ENCODE results near the gene PPP1R12B.
"Not testable (repeated sequence)": the region's sequence is repeated elsewhere in the genome, so short reads cannot be mapped to it uniquely, and the experiment has no call there.

PPP1R12B gene

DNA sequence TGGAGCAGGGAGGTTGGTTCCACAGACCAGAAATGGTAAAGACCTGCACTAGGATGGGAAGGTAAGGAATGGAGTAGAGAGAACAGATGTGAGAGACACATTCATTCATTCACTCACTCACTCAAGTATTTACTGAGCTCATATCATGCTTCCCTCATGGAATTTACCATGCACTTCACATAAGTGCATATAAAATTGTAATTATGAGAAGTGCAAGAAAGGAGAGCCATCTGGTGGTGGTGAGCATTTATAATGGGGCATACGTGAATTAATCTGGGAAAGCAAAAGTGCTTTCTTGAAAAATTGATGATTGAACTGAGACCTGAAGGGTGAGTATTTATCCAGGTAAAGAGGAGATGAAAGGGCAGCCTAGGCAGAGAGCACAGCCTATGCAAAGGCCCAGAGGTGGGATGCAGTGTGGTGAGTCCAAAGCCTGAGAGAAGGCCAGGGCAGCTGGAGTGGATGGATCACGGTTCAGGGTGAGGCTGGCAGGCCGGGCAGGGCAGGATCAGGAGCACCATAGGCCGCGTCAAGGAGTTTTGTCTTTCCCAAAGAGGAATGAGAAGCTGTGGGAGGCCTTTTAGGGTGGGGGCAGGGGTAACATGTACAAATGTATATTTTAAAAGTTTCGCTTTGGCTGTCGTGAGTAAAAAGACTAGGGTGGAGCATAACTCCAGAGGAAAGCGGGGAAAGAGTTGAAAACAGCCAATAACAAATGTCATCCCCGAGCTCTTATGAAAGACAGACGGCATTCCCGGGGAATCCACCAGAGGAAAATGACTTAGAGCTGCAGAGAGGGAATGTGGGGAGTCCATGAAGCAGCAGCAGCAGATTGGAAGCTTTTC lies 266.1 kb downstream of the PPP1R12B start:
- peak; percentile 22 for DNase-seq (ENCODE audit: low spot score)

DNA sequence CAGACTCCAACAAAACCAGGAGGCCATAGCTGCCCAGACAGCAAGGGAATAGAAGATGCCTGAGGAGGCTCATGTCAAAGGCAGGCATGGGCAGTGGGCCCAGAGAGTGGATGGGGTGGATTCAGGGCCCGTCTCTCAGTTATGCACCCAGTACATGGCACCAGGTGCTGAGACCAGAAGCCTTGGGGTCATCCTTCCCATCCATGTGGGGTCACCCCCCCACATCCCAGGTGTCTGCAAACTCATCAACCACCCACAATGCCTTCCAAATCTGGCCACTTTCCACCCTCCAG lies 266.7 kb downstream of the PPP1R12B start:
- not testable (repeated sequence) for DNase-seq (ENCODE audit: low spot score)

DNA sequence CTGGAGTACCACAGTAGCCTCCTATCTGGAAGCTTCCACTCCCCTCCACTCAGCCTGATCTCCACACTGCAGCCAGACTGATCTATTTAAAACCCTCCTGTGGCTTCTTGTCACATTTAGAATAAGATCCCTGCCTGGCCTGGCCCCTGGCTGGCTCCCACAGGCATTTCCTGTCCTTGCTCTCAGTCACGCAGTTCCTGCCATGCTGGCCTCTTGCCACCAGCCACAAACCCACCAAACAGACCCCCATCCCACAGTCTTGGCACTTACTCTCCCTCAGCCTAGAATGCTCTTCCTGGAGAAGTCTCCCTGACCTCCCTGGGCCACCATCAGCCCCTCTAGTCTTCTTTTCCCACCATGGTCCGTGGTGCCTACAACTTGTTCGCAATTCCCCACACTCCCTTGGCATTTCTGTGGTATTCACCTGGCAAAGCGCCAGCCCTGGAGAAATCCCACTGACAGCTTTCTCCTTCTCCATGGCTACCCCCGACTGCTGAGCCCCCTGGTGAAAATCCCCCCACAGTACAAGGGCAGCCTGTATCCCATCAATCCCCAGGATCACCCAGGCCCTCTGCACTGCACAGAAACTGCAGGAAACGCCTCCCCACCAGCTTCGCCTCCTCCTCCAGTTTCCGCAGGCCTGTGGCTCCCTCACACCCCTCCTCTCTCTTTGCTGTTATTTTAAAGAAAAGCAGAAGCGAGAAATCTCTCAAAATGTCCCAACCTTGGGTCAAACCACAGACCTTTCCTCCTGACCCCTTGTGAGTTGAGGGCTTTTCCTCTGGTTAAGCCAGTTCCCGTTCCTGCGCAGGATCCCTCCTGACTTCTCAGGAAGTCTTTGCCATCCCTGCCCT lies 267.2 kb downstream of the PPP1R12B start:
- DNase-seq (ENCODE audit: low spot score): no peak

DNA sequence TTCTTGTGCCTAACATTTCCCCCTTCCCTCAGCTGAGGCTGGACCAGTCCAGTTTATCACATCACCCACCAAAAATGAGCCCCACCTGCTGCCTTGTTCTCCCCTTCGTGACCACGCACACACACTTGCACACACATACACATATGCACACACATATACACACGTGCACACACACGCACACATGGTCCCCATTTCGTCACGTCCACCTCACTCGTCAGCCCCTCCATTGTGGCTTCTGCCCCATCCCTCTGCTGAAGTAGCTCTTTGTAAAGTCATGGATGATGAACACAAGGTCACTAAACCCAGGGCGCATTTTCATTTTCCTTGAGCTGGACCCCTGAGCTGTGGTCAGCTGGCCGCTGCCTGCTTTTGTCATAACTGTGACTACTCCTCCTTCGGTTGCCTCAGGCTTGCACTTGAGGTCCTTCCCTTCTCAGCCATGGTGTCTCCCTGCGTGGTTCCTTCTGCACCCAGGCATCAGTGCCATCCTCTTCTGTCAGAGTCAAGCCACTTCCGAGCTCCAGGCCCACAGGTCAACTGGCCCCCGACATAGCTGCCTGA lies 267.9 kb downstream of the PPP1R12B start:
- DNase-seq (ENCODE audit: low spot score): no peak

DNA sequence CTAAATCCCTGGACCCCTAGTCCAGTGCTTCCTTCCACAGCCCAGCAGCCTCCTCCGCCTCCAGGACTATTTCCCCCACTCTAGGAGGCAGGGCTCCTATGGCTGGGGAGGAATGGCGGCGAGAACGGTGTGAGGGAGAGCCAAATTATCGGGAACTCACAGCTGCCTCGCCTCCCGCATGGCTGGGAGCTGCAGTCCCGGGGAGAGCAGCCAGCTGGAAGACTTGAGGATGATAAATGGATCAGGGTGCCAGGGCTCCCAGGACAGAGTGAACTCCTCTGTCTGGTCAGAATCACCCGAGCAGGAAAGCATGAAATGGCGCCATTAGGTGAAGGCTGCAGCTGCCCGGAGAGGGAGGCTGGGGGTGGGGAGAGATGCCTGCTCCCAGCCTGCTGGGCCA lies 270.5 kb downstream of the PPP1R12B start:
- DNase-seq (ENCODE audit: low spot score): not testable (repeated sequence)

DNA sequence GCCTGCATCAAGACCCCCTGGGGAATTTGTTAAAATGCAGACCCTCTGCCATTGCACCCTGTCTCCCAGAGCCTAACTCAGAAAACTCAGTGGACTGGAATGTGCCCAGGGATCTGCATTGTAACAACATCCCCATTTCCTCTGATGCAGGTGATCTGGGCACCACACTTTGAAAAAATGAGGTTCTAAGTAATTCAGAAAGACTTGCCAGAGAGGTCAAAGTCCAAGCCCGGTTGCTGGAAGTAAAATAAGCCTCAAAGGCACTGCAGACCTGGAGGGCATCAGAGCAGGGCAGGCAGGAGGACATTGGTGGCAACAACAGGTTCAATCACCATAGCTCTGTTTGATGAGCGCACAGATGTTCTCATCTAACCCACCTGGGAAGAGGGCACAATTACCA lies 271.0 kb downstream of the PPP1R12B start:
- DNase-seq (ENCODE audit: low spot score): no peak

DNA sequence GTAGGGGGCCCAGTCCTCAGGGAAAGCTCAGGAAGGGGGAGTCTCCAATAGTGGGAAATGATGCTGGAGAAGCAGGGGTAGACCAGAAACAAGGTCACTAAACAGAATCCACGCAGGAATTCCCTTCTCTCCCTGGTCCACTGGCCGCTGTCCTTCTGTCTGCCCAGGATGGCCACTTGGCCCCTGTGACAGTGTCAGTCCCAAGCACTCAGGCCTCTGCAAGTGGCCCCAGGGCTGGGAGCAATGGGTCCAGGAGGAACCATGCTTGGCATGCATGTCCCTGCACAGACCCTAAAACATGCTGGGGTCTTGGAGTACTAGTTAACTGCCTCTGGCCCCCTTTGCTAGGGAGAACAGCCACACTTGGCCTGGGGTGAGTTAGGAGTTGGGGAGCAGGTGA lies 271.5 kb downstream of the PPP1R12B start:
- DNase-seq (ENCODE audit: low spot score): not testable (repeated sequence)

DNA sequence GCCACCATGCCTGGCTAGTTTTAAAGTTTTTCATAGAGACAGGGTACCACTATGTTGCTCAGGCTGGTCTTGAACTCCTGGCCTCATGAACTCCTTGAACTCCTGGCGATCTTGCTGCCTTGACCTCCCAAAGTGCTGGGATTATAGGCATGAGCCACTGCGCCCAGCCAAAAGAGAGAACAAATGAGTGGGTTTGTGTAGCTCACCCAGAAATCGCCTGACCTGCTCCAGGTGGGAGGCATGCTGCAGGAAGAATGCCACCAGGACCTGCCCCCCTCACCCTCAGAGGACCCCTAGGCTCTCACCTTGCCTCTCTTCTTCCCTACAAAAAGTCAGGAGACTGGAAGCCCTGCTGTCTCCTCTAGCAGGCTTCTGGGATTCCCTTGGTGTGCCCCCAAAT lies 272.9 kb downstream of the PPP1R12B start:
- DNase-seq (ENCODE audit: low spot score): no peak

DNA sequence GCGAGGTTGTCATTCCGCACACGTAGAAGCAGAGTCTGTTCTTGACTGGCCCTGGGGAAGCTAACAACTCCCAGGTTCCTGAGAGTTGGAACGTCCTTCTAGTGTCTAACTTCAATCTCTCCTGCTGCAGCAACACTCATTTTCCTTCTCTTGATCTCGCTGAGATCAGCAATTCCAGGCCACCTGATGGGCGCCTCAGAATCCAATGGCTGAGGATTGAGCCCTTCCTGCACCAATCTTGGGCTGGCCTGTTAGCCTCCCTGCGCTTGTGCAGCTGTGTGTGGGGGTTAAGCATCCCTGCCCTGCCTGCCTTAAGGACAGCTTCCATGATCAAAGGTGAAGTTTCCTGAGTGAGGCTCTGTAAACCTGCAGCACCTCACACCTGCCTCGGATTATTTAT lies 273.9 kb downstream of the PPP1R12B start:
- no peak for DNase-seq (ENCODE audit: low spot score)

DNA sequence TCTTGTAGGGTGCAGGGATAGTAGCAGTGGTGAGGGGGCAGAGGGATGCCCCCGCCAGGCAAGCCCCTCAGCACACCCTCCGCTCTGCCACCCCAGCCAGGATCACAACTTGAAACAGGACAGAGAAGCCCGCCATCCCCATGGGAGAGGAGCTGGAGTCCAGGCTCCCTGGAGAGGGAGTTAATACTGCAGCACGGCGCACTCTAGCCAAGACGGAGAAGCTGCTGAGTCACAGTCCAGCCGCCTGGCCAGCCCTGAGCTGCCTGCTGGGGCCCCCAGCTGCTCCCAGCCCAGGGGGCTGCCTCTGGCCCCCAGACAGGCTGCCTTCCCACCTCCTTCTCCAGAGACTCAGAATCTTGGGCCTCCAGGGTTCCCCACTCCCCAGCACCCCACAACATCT lies 274.6 kb downstream of the PPP1R12B start:
- no peak for DNase-seq (ENCODE audit: low spot score)

DNA sequence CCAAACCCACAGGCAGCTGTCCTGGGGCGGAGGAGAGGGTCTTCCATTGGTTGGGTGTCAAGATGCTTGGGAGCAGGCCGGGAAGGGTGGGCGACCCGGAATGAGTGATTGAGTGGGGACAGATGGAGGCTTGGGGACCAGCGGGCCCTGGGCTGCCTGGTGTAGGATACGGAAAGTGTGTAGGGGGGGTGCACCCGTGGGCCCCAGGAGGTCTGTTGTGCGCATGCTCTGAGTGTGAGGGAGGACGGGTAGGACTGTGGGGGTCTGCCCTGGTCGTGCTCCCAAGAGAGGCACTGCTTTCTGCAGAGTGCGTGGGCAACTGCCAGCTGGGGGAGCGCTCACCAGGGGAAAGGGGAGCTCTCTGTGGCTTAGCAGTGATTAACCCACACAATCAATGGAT lies 275.0 kb downstream of the PPP1R12B start:
- not testable (repeated sequence) for DNase-seq (ENCODE audit: low spot score)

DNA sequence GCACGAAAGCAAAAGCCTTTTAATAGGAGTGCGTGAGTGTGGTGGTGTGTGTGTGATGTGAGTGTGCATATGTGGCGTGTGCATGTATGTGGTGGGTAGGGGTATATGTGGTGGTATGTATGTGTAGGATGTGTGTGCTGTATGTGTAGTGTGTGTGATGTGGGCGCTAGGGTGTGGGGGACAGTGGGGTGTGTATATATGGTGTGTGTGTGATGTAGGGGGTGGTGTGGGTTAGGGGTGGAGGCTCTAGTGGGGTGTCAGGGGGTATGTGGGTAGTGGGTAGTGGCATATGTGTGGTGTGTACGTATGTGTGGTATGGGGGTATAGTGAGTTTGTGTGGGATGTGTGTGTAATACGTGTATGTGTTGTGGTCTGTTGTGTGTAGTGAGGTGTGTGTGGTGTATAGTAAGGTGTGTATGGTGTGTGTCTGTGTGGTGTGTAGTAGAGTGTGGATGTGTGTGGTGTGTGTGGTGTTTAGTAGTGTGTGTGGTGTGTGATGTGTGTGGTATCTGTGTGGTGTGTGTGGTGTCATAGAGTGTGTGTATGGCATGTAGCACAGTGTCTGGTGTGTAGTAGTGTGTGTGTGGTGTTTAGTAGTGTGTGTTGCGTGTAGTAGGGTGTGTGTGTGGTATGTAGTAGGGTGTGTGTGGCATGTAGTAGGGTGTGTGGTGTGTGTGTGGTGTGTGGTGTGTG lies 275.7 kb downstream of the PPP1R12B start:
- no peak for DNase-seq (ENCODE audit: low spot score)

DNA sequence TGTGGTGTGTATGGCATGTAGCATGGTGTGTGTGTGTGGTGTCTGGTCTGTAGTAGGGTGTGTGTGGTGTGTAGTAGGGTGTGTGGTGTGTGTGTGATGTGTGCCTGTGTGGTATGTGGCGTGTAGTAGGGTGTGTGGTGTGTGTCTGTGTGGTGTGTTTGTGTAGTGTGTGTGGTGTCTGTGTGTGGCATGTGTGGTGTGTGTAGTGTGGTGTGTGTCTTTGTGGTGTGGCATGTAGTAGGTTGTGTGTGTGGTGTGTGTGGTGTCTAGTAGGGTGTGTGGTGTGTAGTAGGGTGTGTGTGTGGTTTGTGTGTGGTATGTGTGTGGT lies 276.2 kb downstream of the PPP1R12B start:
- DNase-seq (ENCODE audit: low spot score): no peak

DNA sequence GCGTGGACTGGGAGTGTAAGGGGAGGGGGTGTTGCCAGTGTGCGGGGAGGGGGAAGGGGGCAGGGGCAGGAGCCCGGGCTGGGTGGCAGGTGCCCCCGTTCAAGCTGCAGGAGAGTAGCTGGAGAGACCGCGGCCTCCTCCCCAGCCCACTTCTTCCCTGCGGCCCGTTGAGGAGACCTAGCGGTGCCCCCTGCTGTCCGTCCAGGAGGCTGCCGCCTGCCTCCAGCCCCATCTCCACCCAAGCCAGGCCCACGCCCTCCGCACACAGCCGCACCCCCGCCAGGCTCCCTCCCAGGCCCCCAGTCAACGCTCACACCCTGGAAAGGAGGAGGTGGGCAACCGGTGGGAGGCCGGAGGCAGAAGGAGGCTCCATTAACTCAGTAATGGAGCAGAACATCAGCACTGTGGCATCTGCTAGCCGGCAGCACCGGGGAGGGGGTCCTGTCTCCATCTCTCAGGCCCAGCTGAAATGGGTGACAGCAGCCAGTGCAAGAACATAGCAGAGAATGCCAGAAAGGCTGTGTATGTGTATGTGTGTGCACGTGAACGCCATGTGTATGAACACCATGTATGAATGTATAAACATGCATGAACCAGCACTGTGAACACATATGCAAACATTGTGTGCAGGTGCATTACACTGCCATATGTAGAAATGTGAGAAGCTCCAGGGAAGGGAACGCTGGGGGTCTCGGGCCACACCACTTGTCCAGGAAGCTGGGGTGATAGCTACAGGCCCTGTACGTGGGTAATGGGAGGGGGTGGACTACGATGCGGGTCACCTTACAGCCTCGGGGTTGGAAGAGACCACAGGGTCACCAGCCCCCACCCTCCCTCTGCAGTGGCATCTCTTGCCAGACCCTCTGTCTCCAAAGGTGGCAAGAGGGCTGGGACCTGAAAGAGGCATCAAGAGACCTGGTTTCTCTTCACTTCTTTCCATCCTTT lies 277.2 kb downstream of the PPP1R12B start:
- DNase-seq (ENCODE audit: low spot score): no peak

DNA sequence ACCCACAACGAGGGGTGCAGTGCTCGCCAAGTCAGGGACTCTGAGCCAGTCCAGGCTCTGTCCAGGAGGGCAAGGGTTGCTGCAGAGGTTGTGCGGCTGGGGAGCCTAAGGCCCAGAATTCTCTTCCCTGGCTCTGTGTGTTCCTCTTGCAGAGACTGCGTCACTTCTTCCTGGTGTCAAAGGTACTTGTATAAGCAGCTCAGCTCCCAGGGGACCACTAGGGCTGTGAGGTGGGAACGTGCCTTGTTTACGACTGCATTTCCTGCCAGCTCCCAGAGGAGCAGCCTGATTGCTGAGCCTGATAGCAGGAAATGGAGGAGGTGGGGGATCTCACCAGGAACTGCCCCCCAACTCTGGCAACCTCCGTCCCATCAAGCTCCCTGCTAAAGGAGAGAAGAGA lies 278.5 kb downstream of the PPP1R12B start:
- not testable (repeated sequence) for DNase-seq (ENCODE audit: low spot score)

DNA sequence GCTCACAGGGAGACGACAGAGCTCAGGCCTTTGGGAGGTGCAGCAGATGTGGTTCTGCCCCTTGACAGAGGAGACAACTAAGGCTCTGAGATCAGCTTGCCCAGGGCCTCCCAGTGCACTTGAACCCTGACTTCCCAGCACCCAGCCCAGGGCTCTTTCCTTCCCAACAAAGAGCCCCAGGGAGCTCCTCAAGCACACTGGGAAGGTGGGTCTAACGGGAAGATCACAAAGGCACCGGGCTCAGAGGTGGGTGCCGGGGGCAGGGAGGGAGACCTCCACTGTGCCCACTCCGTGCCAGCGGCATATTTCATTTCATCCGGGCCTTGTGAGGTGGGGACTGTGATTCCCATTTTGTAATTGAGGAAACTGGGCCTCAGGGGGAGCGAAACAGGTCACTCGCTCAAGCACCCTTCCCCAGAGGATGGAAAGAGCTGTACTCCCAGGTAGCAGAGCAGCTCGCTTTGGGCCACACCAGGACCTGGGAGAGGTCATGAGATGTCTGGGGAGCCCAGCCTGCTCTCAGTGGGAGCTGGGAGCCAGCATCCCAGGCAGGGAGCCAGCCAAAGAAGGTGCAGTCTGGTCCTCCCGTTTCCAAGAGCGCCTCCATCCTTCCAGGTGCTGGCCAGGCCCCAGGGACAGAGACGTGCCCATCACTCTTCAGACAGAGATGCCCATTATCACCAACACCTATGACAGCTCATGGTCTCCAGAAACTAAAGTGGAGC lies 279.5 kb downstream of the PPP1R12B start:
- no peak for DNase-seq (ENCODE audit: low spot score)

DNA sequence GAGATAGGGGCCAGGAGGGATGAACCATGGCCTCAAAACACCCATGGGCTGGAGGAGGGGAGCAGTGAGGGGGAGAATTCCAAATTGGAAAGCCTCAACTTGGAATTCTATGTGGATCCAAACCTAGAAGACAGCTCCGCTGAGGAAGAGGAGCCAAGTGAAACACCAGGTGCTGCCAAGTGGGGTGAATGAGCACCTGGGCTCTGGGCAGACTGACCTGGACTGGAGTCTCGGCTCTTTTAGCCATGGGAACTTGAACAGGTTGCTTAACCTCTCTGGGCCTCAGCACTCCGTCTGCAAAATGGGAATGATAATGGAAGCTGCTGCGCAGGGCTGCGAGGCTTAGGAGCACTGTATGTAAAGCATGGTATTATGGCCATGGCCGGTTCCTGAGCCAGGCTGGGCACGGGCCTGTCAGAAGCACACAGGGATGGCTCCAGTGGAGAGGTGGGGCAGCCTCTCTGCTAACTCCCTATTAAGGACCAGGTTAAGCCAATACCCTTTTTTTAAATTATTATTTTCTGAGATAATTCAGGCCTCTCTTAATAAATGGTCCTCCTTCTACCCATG lies 280.2 kb downstream of the PPP1R12B start:
- DNase-seq (ENCODE audit: low spot score): no peak

DNA sequence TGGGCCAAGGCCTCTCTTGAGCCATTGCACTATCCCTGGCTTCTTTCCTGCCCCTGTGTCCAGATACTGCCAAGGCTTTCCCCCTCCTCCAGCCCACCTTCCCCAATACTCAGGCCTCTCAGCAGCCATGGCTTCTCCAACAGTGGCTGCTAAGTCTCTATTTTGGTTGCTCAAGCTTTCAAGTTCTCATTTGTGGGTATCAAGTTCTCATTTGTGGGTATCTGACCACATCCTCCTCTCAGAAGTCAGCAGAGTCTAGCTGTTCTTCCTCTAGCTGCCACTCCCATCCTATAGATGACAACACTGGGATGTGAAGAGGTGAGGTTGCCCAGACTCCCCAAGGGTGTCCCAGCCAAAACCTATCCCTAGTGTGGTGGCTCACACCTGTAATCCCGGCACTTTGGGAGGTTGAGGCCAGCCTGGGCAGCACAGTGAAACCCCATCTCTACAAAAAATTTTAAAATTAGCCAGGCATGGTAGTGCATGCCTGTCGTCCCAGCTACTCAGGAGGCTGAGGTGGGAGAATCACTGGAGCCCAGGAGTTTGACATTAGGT lies 280.8 kb downstream of the PPP1R12B start:
- not testable (repeated sequence) for DNase-seq (ENCODE audit: low spot score)

DNA sequence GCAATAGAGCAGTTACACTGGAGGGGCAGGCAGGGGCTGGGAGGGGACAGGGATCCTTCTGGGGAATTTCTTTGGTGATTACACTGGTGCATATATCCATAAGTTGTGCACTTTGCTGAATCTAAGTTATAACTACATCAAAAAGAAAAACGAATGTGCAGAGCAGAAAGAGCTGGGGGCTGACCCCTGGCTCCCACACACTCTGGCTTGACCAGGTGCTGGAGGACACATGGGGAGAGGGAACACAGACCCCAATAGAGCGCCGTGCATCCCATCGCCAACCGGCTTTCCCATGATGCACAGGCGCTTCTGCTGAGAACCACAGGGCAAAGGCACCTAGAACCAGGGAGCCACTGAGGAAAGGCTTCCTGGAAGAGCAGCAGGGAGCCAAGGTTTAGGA lies 281.6 kb downstream of the PPP1R12B start:
- not testable (repeated sequence) for DNase-seq (ENCODE audit: low spot score)

DNA sequence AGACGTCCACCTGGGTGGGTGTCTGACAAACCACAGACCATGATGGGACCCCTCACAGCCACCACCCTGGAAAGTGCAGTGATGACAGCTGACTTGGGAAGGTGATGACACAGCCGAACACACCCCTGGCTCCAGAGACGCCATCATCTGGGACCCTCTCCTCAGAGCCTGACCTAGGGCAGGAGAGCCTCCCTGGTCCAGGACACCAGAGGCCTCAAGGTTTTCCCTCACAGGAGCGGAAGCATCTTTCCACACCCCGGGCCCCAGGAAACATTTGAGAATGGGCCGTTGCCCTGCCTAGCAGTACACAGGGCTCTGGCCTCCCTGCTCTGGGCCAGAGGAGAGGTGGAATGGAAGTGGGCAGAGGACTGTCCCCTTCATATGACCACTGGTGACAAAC lies 282.0 kb downstream of the PPP1R12B start:
- DNase-seq (ENCODE audit: low spot score): no peak
